Measurements from ENCODE around the gene TCERG1L. TPM values are rescaled to one million over a fixed set of nuclear protein-coding genes. Genes with fewer than 3 reads are reported as not detected.

Gene TCERG1L
- total RNA-seq, 1 donor from 2014 or later = 3.5 TPM

DNA sequence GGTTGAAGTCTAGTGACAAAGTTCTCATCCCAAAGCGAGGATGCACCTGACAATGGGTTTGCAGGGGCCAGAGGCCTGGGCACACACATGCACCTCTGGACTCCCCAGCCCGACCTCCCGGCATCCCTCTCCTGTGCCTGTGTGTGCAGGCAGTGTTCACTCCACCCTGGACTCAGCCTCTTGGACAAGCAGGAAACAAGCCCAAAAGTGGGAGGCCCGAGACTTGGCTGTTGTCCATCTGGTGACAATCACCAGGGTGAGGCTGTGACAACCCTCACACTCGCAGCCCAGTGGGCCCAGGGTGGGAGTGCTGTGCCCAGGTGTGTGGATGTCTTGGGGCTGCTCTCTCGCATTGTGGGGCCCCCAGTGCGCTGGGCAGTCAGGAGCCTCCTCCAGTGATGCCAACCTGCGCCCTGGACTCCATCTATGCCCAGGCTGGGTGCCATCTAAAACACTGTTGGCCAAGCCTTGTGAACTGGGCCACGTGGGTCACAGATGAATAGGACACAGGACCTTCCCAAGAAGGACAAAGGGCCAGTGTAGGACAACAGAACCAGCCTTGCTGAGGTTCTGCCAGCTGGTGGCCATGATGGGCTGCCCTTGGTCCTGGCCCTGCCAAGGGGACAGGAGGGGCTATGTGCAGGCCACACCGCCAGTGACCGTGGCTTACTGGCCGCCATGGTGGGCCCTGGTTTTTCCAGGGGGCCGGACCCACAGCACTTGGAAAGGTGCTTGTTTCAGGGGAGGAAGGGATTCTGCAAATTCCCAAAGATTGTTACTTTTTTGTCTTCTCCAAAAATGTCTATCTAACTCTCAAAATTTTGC, 144.3 kb downstream of the TCERG1L start:
- Histone ChIP-seq H3K4me1 (ENCODE audit: insufficient read depth, low read length) (no peaks in the 10 kb centered on the region), H3K9ac (ENCODE audit: low read length) (no peak overlapping the region), H4K20me1 (ENCODE audit: insufficient read depth, low read length) (no peaks in the 10 kb centered on the region), H3K36me3 (ENCODE audit: insufficient read depth, low read length) (no peaks in the 10 kb centered on the region), H3K4me2 (ENCODE audit: low read length) (no peak overlapping the region), H2AFZ (ENCODE audit: low read depth, low read length) (no peak overlapping the region), H3K4me3 (ENCODE audit: insufficient read depth, low read depth, low read length) (no peak overlapping the region), H3K9me3 (ENCODE audit: insufficient read depth, low read depth, low read length) (peaks cover 5% of the 10 kb centered on the region), H3K27ac (ENCODE audit: low read depth, low read length) (no peak overlapping the region), H3K79me2 (ENCODE audit: insufficient read depth, low read length) (no peaks in the 10 kb centered on the region), H3K27me3 (ENCODE audit: insufficient read depth, low read length) (no peaks in the 10 kb centered on the region)
- Mint-ChIP-seq H3K27ac (ENCODE audit: unreplicated experiment) (no peak overlapping the region), H3K9me3 (ENCODE audit: unreplicated experiment) (no peaks in the 10 kb centered on the region), H3K4me1 (ENCODE audit: low read depth, unreplicated experiment) (no peaks in the 10 kb centered on the region), H3K4me3 (ENCODE audit: unreplicated experiment) (no peak overlapping the region), H3K36me3 (ENCODE audit: low read depth, unreplicated experiment) (no peaks in the 10 kb centered on the region), H3K27me3 (ENCODE audit: low read depth, unreplicated experiment) (peaks cover 2% of the 10 kb centered on the region)
- no peak for FAIRE-seq
- no peak for DNase-seq (ENCODE audit: low read depth)
- TF ChIP-seq, protein P1, sequence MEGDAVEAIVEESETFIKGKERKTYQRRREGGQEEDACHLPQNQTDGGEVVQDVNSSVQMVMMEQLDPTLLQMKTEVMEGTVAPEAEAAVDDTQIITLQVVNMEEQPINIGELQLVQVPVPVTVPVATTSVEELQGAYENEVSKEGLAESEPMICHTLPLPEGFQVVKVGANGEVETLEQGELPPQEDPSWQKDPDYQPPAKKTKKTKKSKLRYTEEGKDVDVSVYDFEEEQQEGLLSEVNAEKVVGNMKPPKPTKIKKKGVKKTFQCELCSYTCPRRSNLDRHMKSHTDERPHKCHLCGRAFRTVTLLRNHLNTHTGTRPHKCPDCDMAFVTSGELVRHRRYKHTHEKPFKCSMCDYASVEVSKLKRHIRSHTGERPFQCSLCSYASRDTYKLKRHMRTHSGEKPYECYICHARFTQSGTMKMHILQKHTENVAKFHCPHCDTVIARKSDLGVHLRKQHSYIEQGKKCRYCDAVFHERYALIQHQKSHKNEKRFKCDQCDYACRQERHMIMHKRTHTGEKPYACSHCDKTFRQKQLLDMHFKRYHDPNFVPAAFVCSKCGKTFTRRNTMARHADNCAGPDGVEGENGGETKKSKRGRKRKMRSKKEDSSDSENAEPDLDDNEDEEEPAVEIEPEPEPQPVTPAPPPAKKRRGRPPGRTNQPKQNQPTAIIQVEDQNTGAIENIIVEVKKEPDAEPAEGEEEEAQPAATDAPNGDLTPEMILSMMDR (IDR thresholded peaks at IDR 0.05; ENCODE audit: insufficient read depth, low read depth, low read length) = no peak
- no peak for TF ChIP-seq EZH2 (IDR thresholded peaks at IDR 0.05; ENCODE audit: insufficient read depth, low read length)

DNA sequence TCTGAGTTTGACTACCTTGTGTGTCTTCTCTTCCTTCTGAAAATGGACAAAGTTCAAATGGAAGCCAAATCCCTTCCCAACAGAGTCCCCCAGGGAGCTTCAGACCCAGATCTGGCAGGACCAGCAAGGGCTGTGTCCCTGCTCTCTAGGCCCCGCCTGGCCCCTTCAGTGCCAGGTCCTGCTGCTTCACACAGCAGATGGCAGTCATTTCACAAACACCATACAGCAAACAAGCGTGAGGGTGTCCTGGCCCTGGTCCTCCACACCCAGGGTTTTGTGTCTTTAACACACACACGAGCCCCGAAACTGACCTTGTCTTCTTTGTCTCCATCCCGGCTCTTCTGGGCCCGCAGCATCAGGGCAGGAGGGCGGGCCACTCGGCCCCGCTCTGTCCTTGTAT, 145.0 kb downstream of the TCERG1L start:
- peaks cover 2% of the 10 kb centered on the region for H3K27me3 Mint-ChIP-seq (ENCODE audit: low read depth, unreplicated experiment)
- no peaks in the 10 kb centered on the region for H3K27me3 ChIP-seq (ENCODE audit: insufficient read depth, low read length)
- H3K27ac Mint-ChIP-seq (ENCODE audit: unreplicated experiment) = no peak overlapping the region
- no peak overlapping the region for H2AFZ ChIP-seq (ENCODE audit: low read depth, low read length)
- DNase-seq (ENCODE audit: low read depth) (no peak), FAIRE-seq (no peak)
- no peaks in the 10 kb centered on the region for H4K20me1 ChIP-seq (ENCODE audit: insufficient read depth, low read length)
- no peaks in the 10 kb centered on the region for H3K36me3 ChIP-seq (ENCODE audit: insufficient read depth, low read length)
- H3K4me2 ChIP-seq (ENCODE audit: low read length) = no peak overlapping the region
- no peaks in the 10 kb centered on the region for H3K4me1 ChIP-seq (ENCODE audit: insufficient read depth, low read length)
- H3K4me3 Mint-ChIP-seq (ENCODE audit: unreplicated experiment) = no peak overlapping the region
- no peaks in the 10 kb centered on the region for H3K4me1 Mint-ChIP-seq (ENCODE audit: low read depth, unreplicated experiment)
- peaks cover 5% of the 10 kb centered on the region for H3K9me3 ChIP-seq (ENCODE audit: insufficient read depth, low read depth, low read length)
- no peak overlapping the region for H3K9ac ChIP-seq (ENCODE audit: low read length)
- no peak for TF ChIP-seq EZH2 (IDR thresholded peaks at IDR 0.05; ENCODE audit: insufficient read depth, low read length)
- TF ChIP-seq, protein P1 (IDR thresholded peaks at IDR 0.05; ENCODE audit: insufficient read depth, low read depth, low read length) = no peak
- no peak overlapping the region for H3K27ac ChIP-seq (ENCODE audit: low read depth, low read length)
- no peaks in the 10 kb centered on the region for H3K36me3 Mint-ChIP-seq (ENCODE audit: low read depth, unreplicated experiment)
- no peaks in the 10 kb centered on the region for H3K79me2 ChIP-seq (ENCODE audit: insufficient read depth, low read length)
- H3K4me3 ChIP-seq (ENCODE audit: insufficient read depth, low read depth, low read length) = no peak overlapping the region
- no peaks in the 10 kb centered on the region for H3K9me3 Mint-ChIP-seq (ENCODE audit: unreplicated experiment)

DNA sequence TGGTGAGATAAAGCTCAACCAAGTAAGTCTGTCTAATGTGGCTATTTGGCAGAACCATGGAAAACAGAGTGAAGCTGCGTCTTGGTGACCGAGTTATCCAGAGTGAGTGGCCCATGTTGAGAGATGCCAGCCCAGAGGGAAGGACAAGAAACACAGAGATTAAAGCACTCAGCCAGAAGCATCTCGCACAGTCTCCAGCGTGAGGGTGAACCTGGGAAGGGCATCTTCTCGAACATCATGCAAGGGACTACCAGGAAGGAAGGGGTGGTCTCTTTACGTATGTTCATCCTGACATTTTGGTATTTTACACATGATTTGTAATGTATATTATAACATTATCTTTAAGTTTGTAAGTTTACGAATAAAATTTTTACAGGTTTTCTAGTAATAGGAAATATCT, 146.4 kb downstream of the TCERG1L start:
- peaks cover 5% of the 10 kb centered on the region for H3K9me3 ChIP-seq (ENCODE audit: insufficient read depth, low read depth, low read length)
- H3K36me3 ChIP-seq (ENCODE audit: insufficient read depth, low read length) = no peaks in the 10 kb centered on the region
- Mint-ChIP-seq H3K27me3 (ENCODE audit: low read depth, unreplicated experiment) (peaks cover 2% of the 10 kb centered on the region), H3K4me3 (ENCODE audit: unreplicated experiment) (no peak overlapping the region), H3K9me3 (ENCODE audit: unreplicated experiment) (peaks cover 5% of the 10 kb centered on the region), H3K36me3 (ENCODE audit: low read depth, unreplicated experiment) (no peaks in the 10 kb centered on the region), H3K27ac (ENCODE audit: unreplicated experiment) (no peak overlapping the region), H3K4me1 (ENCODE audit: low read depth, unreplicated experiment) (no peaks in the 10 kb centered on the region)
- H3K79me2 ChIP-seq (ENCODE audit: insufficient read depth, low read length) = no peaks in the 10 kb centered on the region
- no peaks in the 10 kb centered on the region for H4K20me1 ChIP-seq (ENCODE audit: insufficient read depth, low read length)
- H3K4me1 ChIP-seq (ENCODE audit: insufficient read depth, low read length) = no peaks in the 10 kb centered on the region
- no peak overlapping the region for H2AFZ ChIP-seq (ENCODE audit: low read depth, low read length)
- no peak for TF ChIP-seq EZH2 (IDR thresholded peaks at IDR 0.05; ENCODE audit: insufficient read depth, low read length)
- TF ChIP-seq, protein P1 (IDR thresholded peaks at IDR 0.05; ENCODE audit: insufficient read depth, low read depth, low read length) = no peak
- no peak overlapping the region for H3K27ac ChIP-seq (ENCODE audit: low read depth, low read length)
- no peak overlapping the region for H3K4me2 ChIP-seq (ENCODE audit: low read length)
- DNase-seq (ENCODE audit: low read depth) = no peak
- H3K9ac ChIP-seq (ENCODE audit: low read length) = no peak overlapping the region
- no peaks in the 10 kb centered on the region for H3K27me3 ChIP-seq (ENCODE audit: insufficient read depth, low read length)
- H3K4me3 ChIP-seq (ENCODE audit: insufficient read depth, low read depth, low read length) = no peak overlapping the region
- no peak for FAIRE-seq
